CD1c-positive myeloid dendritic cell (primary cell): ENCODE data around the gene GTF2F2.
A peak's percentile ranks its signal among the peaks of the same experiment; 100 is the strongest.

Source experiments
- DNase-seq: peaks from one replicate; pipeline ENCODE4 v3.0.0-alpha.2; 2016; ENCODE audit errors: extremely low spot score

The GTF2F2 gene

GRCh38 chr13:45302507-45302906, 182.2 kb downstream of the GTF2F2 start:
- no peak for DNase-seq

- DNase-seq, result no peak
These were observed 182.7 kb downstream of the GTF2F2 start for GRCh38 chr13:45303026-45303425.

- DNase-seq, result no peak
These were observed 183.6 kb downstream of the GTF2F2 start for GRCh38 chr13:45303866-45304265.

- DNase-seq, result no peak
These were observed 184.8 kb downstream of the GTF2F2 start for GRCh38 chr13:45305079-45305478.

- no peak for DNase-seq
These were observed 186.7 kb downstream of the GTF2F2 start for GRCh38 chr13:45306966-45307365.

GRCh38 chr13:45310341-45311131, 190.2 kb downstream of the GTF2F2 start:
- no peak for DNase-seq

GRCh38 chr13:45314822-45315221, 194.5 kb downstream of the GTF2F2 start:
- DNase-seq, result no peak

- no peak for DNase-seq
These were observed 195.3 kb downstream of the GTF2F2 start for GRCh38 chr13:45315520-45316167.

GRCh38 chr13:45316338-45316737, 196.0 kb downstream of the GTF2F2 start:
- no peak for DNase-seq

- DNase-seq, result no peak
These were observed 196.7 kb downstream of the GTF2F2 start for GRCh38 chr13:45316996-45317395.

GRCh38 chr13:45320876-45321629, 200.7 kb downstream of the GTF2F2 start:
- peak; percentile 68 for DNase-seq

- peak; percentile 50 for DNase-seq
These were observed 205.5 kb downstream of the GTF2F2 start for GRCh38 chr13:45325806-45326205.

GRCh38 chr13:45327253-45327955, 207.1 kb downstream of the GTF2F2 start:
- DNase-seq, result no peak

GRCh38 chr13:45328661-45329111, 208.4 kb downstream of the GTF2F2 start:
- no peak for DNase-seq

GRCh38 chr13:45331123-45331619, 210.9 kb downstream of the GTF2F2 start:
- DNase-seq, result no peak

- no peak for DNase-seq
These were observed 211.4 kb downstream of the GTF2F2 start for GRCh38 chr13:45331692-45332035.

- DNase-seq, result no peak
These were observed 211.9 kb downstream of the GTF2F2 start for GRCh38 chr13:45332036-45332830.

GRCh38 chr13:45332831-45333219, 212.5 kb downstream of the GTF2F2 start:
- DNase-seq, result no peak

- no peak for DNase-seq
These were observed 213.1 kb downstream of the GTF2F2 start for GRCh38 chr13:45333251-45333976.
